ENCODE data around the gene DENND1A. TPM values are rescaled to one million over a fixed set of nuclear protein-coding genes. Genes with fewer than 3 reads are reported as not detected.
A peak's percentile ranks its signal among the peaks of the same experiment; 100 is the strongest.

The DENND1A gene
- total and polyA plus RNA-seq, 2 of the 13 experiments (the other 11 are each of a cell fraction or from before 2014, with no cell fraction given), result 14.8 to 30.1 TPM

DNA sequence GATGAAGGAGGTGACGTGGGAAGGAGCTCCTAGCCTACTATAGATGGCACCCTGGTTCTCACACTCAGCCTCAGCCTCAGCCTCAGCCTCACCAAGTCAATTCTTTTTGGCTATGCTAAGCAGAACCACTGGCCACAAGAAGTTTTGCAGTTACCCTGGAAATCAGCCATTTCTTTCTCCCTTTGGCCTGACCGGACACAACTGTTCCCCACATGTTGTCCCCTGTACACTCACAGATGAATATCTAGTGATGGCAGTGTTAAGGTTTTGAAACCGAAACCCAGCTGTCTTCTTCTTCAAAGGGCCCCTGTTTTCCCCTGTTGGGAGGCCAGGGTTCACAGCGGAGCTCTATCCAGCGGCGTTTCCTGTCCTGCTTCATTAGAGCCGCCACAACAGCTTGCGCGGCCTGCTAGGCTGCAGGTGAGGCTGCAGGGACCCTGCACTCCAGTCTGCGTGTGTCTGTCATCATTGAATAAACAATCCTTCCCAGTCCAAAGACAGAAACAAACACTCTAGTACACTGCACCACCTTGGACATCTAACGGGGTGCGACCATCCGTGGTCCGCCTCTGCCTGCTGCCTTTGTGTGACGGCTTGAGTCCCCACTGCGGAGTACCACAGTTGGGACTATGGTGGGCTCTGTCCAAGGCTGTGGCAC, 250.5 kb downstream of the DENND1A start (continued):
- TF ChIP-seq PHF21A (CRISPR knock-in tag; IDR thresholded peaks at IDR 0.05) (peak; percentile 74), ZNF773 (CRISPR knock-in tag; IDR thresholded peaks at IDR 0.05; ENCODE audit: borderline replicate concordance) (no peak), CSRNP1 (CRISPR knock-in tag; IDR thresholded peaks at IDR 0.05) (no peak), TIGD3 (CRISPR knock-in tag; IDR thresholded peaks at IDR 0.05; ENCODE audit: borderline replicate concordance) (no peak), ZNF10 (CRISPR knock-in tag; IDR thresholded peaks at IDR 0.05; ENCODE audit: borderline replicate concordance, low read depth) (no peak), ATF7 (IDR thresholded peaks at IDR 0.05) (no peak), ATF7 (CRISPR knock-in tag; IDR thresholded peaks at IDR 0.05) (no peak), ZNF253 (CRISPR knock-in tag; IDR thresholded peaks at IDR 0.05; ENCODE audit: borderline replicate concordance) (no peak), ZNF235 (CRISPR knock-in tag; IDR thresholded peaks at IDR 0.05; ENCODE audit: borderline replicate concordance) (no peak), HHEX (CRISPR knock-in tag; IDR thresholded peaks at IDR 0.05) (no peak), ZNF597 (CRISPR knock-in tag; IDR thresholded peaks at IDR 0.05) (no peak), ZNF335 (CRISPR knock-in tag; IDR thresholded peaks at IDR 0.05) (no peak), ZNF326 (CRISPR knock-in tag; IDR thresholded peaks at IDR 0.05; ENCODE audit: borderline replicate concordance) (no peak), ZSCAN30 (CRISPR knock-in tag; IDR thresholded peaks at IDR 0.05) (no peak), ZBTB2 (CRISPR knock-in tag; IDR thresholded peaks at IDR 0.05; ENCODE audit: low read depth) (no peak), EZH2 (conservative IDR thresholded peaks at IDR 0.05; ENCODE audit: low read depth, low read length) (no peak), ZZZ3 (CRISPR knock-in tag; IDR thresholded peaks at IDR 0.05; ENCODE audit: borderline replicate concordance) (no peak), ISL2 (CRISPR knock-in tag; IDR thresholded peaks at IDR 0.05) (peak; percentile 49; the same call in 1 of the 2 replicates), ZFX (CRISPR knock-in tag; IDR thresholded peaks at IDR 0.05; ENCODE audit: low read depth) (peak; percentile 77), SP1 (IDR thresholded peaks at IDR 0.05) (no peak), SP1 (CRISPR knock-in tag; IDR thresholded peaks at IDR 0.05) (no peak)
- TF ChIP-seq, protein P1, sequence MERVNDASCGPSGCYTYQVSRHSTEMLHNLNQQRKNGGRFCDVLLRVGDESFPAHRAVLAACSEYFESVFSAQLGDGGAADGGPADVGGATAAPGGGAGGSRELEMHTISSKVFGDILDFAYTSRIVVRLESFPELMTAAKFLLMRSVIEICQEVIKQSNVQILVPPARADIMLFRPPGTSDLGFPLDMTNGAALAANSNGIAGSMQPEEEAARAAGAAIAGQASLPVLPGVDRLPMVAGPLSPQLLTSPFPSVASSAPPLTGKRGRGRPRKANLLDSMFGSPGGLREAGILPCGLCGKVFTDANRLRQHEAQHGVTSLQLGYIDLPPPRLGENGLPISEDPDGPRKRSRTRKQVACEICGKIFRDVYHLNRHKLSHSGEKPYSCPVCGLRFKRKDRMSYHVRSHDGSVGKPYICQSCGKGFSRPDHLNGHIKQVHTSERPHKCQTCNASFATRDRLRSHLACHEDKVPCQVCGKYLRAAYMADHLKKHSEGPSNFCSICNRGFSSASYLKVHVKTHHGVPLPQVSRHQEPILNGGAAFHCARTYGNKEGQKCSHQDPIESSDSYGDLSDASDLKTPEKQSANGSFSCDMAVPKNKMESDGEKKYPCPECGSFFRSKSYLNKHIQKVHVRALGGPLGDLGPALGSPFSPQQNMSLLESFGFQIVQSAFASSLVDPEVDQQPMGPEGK (CRISPR knock-in tag; IDR thresholded peaks at IDR 0.05), result peak; percentile 33; the same call in 1 of the 2 replicates
- TF ChIP-seq, protein P2, sequence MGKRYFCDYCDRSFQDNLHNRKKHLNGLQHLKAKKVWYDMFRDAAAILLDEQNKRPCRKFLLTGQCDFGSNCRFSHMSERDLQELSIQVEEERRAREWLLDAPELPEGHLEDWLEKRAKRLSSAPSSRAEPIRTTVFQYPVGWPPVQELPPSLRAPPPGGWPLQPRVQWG (CRISPR knock-in tag; IDR thresholded peaks at IDR 0.05; ENCODE audit: borderline replicate concordance, low read depth), result no peak
